NCI-H1436 (cell line): ENCODE results near the gene MINDY3.
"Not testable (repeated sequence)": the region's sequence is repeated elsewhere in the genome, so short reads cannot be mapped to it uniquely, and the experiment has no call there.

ENCODE experiments used
- DNase-seq: peaks from one replicate; lab custom pipeline; 2025; lab: John Stamatoyannopoulos, UW

Gene MINDY3

GRCh38 chr10:15859906-15860691, at the start of gene MINDY3:
TSS of gene MINDY3 (minus strand) at chr10:15860507. CDS start at chr10:15860299, 208 bp downstream.
- peak; percentile 45 for DNase-seq

DNA sequence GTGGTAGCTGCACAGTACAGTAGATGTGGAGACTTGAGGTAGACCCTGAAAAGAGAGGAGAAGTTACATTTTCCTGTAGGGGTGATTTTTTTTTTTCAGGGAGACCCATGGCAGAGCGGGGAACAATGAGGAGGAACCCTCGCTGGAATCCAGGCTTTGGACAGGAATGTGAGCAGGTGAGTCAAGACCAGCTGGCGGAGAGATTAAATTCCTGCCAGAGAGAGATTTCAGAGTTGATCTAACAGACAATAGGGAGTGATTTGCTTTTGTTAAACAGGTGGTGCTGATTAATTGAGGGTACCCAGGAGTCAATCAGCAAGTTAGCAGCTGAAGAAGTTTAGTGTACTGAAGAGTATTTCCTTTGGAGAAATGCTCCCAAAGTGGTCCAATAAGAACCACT, 41.6 kb upstream of the MINDY3 start:
- DNase-seq = no peak

DNA sequence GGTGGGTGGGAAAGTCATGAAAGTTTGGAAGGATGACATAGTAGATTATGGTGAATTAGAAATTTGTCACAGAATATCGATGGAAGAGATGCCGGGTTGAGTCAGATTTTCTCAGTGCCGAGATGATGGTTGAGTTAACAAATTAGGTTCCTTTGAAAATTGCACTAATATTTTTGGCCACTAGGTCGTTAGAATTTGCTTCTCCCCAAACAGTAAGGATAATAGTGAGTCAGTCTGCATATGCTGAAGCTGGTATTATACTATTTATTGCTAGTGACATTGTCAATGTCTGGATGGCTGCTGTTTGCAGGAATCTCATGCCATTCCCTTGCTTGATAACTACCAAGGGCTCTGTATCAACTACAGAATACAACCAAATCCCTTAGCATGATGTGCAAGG, 37.7 kb upstream of the MINDY3 start:
- no peak for DNase-seq

- DNase-seq = no peak
These were observed 37.0 kb upstream of the MINDY3 start for GRCh38 chr10:15897287-15897686.

DNA sequence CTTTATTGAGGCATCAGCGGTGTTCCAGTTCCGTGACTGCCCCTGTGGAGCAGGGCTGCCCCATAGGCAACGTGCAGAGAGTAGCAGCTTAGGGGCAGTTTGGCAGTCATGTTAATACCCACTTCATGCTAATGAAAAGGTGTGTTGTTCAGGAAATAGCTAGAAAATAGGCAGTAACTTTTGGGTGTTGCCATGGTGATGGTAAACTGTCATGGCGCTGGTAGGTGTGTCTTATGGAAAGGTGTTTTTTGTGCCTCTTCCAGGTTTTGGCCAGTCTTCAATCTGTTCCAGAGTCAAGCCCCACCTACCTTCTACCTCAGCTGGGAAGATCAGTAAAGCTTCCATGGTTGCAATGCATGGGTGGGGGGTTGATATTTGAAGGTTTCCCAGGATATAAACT, 36.3 kb upstream of the MINDY3 start:
- DNase-seq = no peak

GRCh38 chr10:15884447-15884846, 24.1 kb upstream of the MINDY3 start:
- DNase-seq = no peak

DNA sequence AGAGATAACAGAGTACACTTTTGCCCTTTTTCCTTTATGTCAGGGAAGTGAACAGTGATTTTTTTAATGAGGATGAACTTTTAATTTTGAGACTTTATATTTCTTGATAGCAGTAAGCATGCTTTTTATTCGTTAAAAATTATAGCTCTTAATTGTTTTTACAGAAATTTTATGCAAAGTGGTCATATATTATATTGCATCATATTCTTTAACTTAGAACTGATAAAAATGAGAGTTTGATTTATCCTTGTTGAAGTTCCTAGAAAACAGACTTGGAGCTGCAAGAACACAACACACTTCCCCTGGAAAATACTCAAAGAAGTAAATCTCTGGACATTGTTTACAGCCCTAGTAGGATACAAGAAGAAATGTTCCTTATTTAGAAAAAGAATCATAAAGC, 21.2 kb upstream of the MINDY3 start:
- DNase-seq = no peak

- no peak for DNase-seq
These were observed 19.4 kb upstream of the MINDY3 start for GRCh38 chr10:15879663-15880062.

- peak; percentile 13 for DNase-seq
These were observed 18.8 kb upstream of the MINDY3 start for GRCh38 chr10:15879058-15879457.

- no peak for DNase-seq
These were observed 17.7 kb upstream of the MINDY3 start for GRCh38 chr10:15877836-15878576.

- DNase-seq = not testable (repeated sequence)
These were observed 16.0 kb upstream of the MINDY3 start for GRCh38 chr10:15876274-15876673.

GRCh38 chr10:15872645-15873044, 12.3 kb upstream of the MINDY3 start:
- DNase-seq = not testable (repeated sequence)

DNA sequence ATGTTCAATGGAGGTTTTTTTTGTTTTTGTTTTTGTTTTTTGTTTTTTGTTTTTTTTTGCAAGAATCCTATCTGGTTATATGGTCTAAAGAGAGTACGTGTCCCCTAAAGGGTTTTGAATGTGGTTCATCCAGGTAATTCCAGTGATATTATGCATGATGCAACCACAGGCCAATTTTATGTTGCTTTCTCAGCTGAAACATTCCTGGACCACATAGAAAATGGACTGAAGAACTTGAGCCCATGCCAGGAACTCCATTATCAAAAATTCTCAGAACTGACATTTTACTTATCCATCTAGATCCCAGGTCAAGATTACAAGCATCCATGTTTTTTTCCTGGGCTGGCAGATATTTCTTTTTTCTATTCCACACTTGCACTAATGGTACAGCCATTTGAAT, 11.5 kb upstream of the MINDY3 start:
- no peak for DNase-seq

DNA sequence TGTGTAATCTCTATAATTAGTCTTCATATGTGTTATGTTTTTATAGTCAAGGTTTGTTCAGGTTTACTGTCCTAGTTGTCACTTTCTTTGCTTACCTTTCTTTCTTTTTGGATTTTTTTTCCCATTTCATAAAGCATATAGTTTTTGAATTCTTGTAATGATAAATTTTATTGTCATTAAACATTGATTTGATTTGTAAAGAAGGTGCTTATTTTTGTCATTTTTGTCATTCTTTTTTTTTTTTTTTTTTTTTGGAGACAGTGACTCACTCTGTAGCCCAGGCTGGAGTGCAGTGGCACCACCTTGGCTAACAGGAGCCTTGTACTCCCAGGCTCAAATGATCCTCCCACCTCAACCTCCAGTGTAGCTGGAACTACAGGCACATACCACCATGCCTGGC, 9.6 kb upstream of the MINDY3 start:
- DNase-seq = no peak

- DNase-seq = no peak
These were observed 7.7 kb upstream of the MINDY3 start for GRCh38 chr10:15868006-15868405.

DNA sequence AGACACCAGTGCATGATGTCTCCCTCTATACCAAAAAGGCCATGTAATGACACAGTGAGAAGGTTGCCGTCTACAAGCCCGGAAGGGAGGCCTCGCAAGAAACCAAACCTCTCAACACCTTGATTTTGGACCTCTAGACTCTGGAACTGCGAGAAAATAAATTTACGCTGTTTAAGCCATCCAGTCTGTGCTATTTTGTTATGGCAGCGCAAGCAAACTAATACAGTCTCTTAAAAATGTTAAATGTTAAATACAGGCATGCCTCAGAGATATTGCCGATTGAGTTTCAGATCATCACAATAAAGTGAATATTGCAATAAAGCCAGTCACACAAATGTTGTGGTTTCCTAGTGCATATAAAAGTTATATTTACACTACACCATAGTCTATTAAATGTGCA, 5.0 kb upstream of the MINDY3 start:
- DNase-seq = no peak

DNA sequence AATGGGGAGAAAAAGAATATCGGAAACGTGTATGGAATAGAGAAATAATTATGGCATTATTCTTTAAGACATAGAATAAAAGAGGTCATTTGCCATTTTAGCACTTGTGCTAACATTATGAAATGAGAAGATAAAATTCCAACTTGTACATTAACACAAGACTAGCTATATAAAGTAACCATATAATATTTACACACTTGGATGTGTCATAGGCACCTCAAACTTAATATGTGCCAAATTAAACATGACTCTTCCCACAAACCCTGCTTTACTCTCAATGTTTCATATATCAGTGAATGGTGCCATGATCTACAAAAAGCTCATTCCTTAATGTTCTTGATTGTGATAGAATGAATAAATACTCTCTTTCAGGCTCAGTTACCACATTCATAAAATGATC, 4.1 kb upstream of the MINDY3 start:
- DNase-seq = no peak

- no peak for DNase-seq
These were observed 3.4 kb upstream of the MINDY3 start for GRCh38 chr10:15863733-15864132.

GRCh38 chr10:15863323-15863722, 3.0 kb upstream of the MINDY3 start:
- no peak for DNase-seq

DNA sequence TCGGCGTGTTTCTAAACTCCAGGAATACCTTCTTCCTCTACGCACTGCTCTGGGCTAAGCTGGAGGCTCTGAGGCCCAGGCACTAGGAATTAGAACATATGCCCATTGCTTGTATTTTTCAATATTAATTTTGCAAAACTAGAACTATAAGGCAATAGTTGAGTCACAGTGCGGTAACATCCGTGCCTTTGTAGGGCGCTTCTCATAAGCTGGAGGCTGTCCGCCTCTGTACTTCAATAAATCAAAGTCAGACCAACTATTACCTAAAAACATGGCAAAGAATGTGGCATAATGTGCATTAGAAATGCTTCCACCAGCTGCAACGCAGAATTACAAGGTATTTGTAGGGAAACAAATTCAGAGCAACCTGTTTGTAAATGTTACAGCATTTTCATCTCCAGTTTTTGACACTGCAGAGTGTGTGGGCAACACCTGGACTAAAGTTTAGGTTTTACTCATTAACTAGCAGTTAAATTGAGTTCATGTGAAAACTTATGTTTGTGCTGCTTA, 440 bp upstream of the MINDY3 start:
- DNase-seq = no peak

- no peak for DNase-seq
These were observed 800 bp downstream of the MINDY3 start for GRCh38 chr10:15859509-15859905.

DNA sequence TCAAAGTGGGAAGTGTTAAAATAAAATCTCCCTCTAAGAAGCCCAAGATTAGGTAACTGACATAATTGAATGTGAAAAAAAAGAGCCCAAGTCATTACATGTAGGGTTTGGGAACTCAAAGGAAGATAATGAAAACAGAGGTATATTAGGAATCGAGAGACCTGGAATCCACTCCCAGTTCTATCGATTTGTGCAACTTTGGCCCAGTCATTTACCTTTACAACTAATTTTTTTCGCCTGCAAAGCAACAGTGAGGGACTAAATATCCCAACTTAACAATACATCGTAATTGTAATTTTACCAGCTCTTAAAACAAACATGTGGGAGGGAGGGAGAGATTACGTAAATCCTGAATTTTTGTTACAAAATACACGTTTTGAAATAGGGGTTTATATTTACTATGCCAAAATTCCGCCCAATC, 1.4 kb downstream of the MINDY3 start:
- no peak for DNase-seq

GRCh38 chr10:15857107-15857575, 3.2 kb downstream of the MINDY3 start:
- DNase-seq = no peak
